GM12864 (cell line): ENCODE measurements around the gene PKN1.
"Not testable (repeated sequence)": the region's sequence is repeated elsewhere in the genome, so short reads cannot be mapped to it uniquely, and the experiment has no call there.

ENCODE experiments used
- DNase-seq: peaks from one replicate; pipeline ENCODE4 v3.0.0-alpha.2; 2011; ENCODE audit warnings: low read depth
- H3K4me3 ChIP-seq: 2 replicates; pipeline ENCODE4 v1.5.1; 2011; ENCODE audit warnings: mild to moderate bottlenecking, low read depth, low read length, control low read depth
- CTCF ChIP-seq: IDR thresholded peaks from 2 replicates; pipeline ENCODE4 v1.5.1; 2011; ENCODE audit warnings: low read depth, mild to moderate bottlenecking, moderate library complexity, low read length, control low read depth, inconsistent platforms; ENCODE audit errors: missing control alignments

PKN1 gene

GRCh38 chr19:14402332-14403144, 30.6 kb upstream of the PKN1 start:
- no peak for TF ChIP-seq CTCF
- no peak for DNase-seq
- H3K4me3 ChIP-seq = no peak overlapping the region

DNA sequence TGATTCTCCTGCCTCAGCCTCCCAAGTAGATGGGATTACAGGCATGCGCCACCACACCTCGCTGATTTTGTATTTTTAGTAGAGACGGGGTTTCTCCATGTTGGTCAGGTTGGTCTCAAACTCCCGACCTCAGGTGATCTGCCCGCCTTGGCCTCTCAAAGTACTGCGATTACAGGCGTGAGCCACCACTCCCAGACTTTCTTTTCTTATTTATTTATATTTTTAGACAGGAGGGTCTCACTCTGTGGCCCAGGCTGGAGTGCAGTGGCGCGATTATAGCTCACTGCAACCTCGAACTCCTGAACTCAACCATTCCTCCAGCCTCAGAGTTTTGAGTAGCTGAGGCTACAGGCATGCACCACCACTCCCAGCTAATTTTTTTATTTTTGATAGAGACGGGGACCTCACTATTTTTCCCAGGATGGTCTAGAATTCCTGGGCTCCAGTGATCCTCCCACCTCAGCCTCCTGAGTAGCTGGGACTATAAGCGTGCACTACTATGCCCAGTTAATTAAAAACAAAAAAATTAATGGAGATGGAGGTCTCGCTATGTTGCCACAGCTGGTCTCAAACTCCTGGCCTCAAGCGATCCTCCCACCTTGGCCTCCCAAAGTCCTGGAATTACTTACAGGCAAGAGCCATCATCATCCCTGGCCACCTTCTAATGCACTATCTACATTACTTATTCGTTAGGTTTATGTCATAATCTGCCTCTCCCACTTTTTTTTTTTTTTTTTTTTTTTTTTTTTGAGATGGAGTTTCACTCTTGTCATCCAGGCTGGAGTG, 29.8 kb upstream of the PKN1 start:
- not testable (repeated sequence) for H3K4me3 ChIP-seq

DNA sequence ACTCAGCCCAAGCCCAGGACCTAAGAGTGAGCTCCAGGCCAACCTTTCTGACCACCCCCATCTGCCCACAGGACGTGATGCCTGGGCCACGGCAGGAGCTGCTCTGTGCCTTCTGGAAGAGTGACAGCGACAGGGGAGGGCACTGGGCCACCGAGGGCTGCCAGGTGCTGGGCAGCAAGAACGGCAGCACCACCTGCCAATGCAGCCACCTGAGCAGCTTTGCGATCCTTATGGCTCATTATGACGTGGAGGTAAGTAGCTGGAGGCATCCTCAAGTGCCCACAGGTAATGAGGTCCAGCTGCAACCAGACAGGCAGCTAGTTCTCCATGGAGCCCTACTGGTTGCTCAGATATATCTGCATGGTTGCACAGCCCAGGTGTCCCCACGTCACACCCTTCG, 28.8 kb upstream of the PKN1 start:
- no peak for TF ChIP-seq CTCF
- no peak overlapping the region for H3K4me3 ChIP-seq
- DNase-seq = no peak

More for the DNA sequence above, 29.8 kb upstream of the PKN1 start:
- not testable (repeated sequence) for DNase-seq

GRCh38 chr19:14405380-14405757, 27.7 kb upstream of the PKN1 start:
- no peak overlapping the region for H3K4me3 ChIP-seq
- TF ChIP-seq CTCF = no peak
- DNase-seq = no peak

GRCh38 chr19:14405758-14406644, 27.1 kb upstream of the PKN1 start:
- no peak overlapping the region for H3K4me3 ChIP-seq
- peak; percentile 88 for TF ChIP-seq CTCF
- peak; percentile 49 for DNase-seq

- DNase-seq = no peak
- H3K4me3 ChIP-seq = no peak overlapping the region
- no peak for TF ChIP-seq CTCF
Observed at GRCh38 chr19:14406645-14407401, 26.3 kb upstream of the PKN1 start.
